ENCODE results near the gene VPS13D.

- no peak for TF ChIP-seq POLR2AphosphoS5 (IDR thresholded peaks at IDR 0.05)
- TF ChIP-seq, protein P1, sequence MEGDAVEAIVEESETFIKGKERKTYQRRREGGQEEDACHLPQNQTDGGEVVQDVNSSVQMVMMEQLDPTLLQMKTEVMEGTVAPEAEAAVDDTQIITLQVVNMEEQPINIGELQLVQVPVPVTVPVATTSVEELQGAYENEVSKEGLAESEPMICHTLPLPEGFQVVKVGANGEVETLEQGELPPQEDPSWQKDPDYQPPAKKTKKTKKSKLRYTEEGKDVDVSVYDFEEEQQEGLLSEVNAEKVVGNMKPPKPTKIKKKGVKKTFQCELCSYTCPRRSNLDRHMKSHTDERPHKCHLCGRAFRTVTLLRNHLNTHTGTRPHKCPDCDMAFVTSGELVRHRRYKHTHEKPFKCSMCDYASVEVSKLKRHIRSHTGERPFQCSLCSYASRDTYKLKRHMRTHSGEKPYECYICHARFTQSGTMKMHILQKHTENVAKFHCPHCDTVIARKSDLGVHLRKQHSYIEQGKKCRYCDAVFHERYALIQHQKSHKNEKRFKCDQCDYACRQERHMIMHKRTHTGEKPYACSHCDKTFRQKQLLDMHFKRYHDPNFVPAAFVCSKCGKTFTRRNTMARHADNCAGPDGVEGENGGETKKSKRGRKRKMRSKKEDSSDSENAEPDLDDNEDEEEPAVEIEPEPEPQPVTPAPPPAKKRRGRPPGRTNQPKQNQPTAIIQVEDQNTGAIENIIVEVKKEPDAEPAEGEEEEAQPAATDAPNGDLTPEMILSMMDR (IDR thresholded peaks at IDR 0.05 in 8 of 11, conservative IDR thresholded peaks at IDR 0.05 in 3 of 11): no peak
- TF ChIP-seq POLR2A (IDR thresholded peaks at IDR 0.05): no peak
Measured at GRCh38 chr1:12505639-12506280, 275.9 kb downstream of the VPS13D start.
